B cell (primary cell): ENCODE measurements around the gene ADO. TPM values are rescaled to one million over a fixed set of nuclear protein-coding genes. Genes with fewer than 3 reads are reported as not detected.

Source experiments
- ATAC-seq: fragments of 200-7000 bp; cut with Tn5 transposase; one replicate; pipeline ENCODE4 v1.10.0; 2021; ENCODE audit warnings: low read depth, mild to moderate bottlenecking, moderate number of reproducible peaks, moderate library complexity
- CTCF ChIA-PET: fragments of 350-600 bp; sonication (Branson Sonifier 250); formaldehyde crosslinking; loops from one replicate; lab custom pipeline; 2021; ENCODE audit warnings: antibody characterized with exemption, inconsistent platforms; lab: Charles Lee
- POLR2A ChIA-PET: fragments of 350-600 bp; sonication (Branson Sonifier 250); formaldehyde crosslinking; loops from one replicate; lab custom pipeline; 2021; ENCODE audit warnings: antibody characterized with exemption; lab: Charles Lee
- DNase-seq: peaks from one replicate; pipeline ENCODE4 v3.0.0; 2013
- H2AFZ ChIP-seq: 2 replicates; pipeline ENCODE4 v1.6.1; 2012; ENCODE audit warnings: mild to moderate bottlenecking, low read depth, low read length; ENCODE audit not compliant: insufficient read depth, poor library complexity, severe bottlenecking
- H3K27ac ChIP-seq, 2 donors: 1 replicate in 1 of 2; 2 replicates in 1 of 2; pipeline ENCODE4 v1.5.1; 2012 to 2013; ENCODE audit warnings: low read length in 2 of 2, mild to moderate bottlenecking in 2 of 2, moderate library complexity in 1 of 2
- H3K27me3 ChIP-seq, 4 experiments: fragments of 200-600 bp in 1 of 4; sonication (generic) in 1 of 4; replicated peaks in 1 of 4; 1 replicate in 2 of 4; 2 replicates in 2 of 4; pipeline versions ENCODE4 v1.6.1 to v1.7.0; 2013 to 2016; ENCODE audit warnings: low read length in 3 of 4, mild to moderate bottlenecking in 2 of 4, mixed read lengths in 1 of 4, moderate library complexity in 1 of 4; ENCODE audit not compliant: insufficient read depth in 4 of 4, control insufficient read depth in 3 of 4; ENCODE audit errors: control extremely low read depth in 1 of 4
- H3K36me3 ChIP-seq, 2 experiments: replicated peaks in 1 of 2; 1 replicate in 1 of 2; 2 replicates in 1 of 2; pipeline versions ENCODE4 v1.6.1 to v1.7.1; 2013; ENCODE audit warnings: low read length in 1 of 2; ENCODE audit not compliant: insufficient read depth in 2 of 2, control insufficient read depth in 1 of 2; ENCODE audit errors: control extremely low read depth in 1 of 2, extremely low read depth in 1 of 2
- H3K4me1 ChIP-seq, 2 donors: fragments of 200-600 bp in 1 of 2; sonication (generic) in 1 of 2; 1 replicate in 1 of 2; 2 replicates in 1 of 2; pipeline versions ENCODE4 v1.5.1 to v1.6.1; 2013 to 2017; ENCODE audit warnings: low read length in 2 of 2; ENCODE audit not compliant: control insufficient read depth in 2 of 2, insufficient read depth in 2 of 2
- H3K4me2 ChIP-seq: replicated peaks from 2 replicates; pipeline ENCODE3; 2012; ENCODE audit warnings: mild to moderate bottlenecking, low read depth, low read length; ENCODE audit not compliant: poor library complexity, severe bottlenecking
- H3K4me3 ChIP-seq, 5 experiments: fragments of 200-600 bp in 1 of 5; sonication (generic) in 1 of 5; 1 replicate in 3 of 5; 2 replicates in 2 of 5; pipeline versions ENCODE4 v1.5.1 to v1.7.0; 2011 to 2016; ENCODE audit warnings: low read length in 4 of 5, mild to moderate bottlenecking in 4 of 5, low read depth in 2 of 5, control low read depth in 1 of 5, moderate library complexity in 1 of 5; ENCODE audit not compliant: insufficient read depth in 1 of 5; ENCODE audit errors: control extremely low read depth in 1 of 5, extremely low read depth in 1 of 5
- H3K79me2 ChIP-seq: fragments of 200-600 bp; sonication (generic); one replicate; pipeline ENCODE4 v1.6.0; 2016; ENCODE audit warnings: low read length; ENCODE audit not compliant: control insufficient read depth, insufficient read depth
- H3K9ac ChIP-seq: fragments of 200-600 bp; sonication (generic); 2 replicates; pipeline ENCODE4 v1.6.1; 2017; ENCODE audit warnings: mild to moderate bottlenecking, low read length, moderate library complexity
- H3K9me3 ChIP-seq, 3 donors: one replicate each; pipeline versions ENCODE4 v1.6.1 to v1.7.1; 2013; ENCODE audit warnings: low read length in 2 of 3; ENCODE audit not compliant: control insufficient read depth in 2 of 3, insufficient read depth in 1 of 3; ENCODE audit errors: control extremely low read depth in 1 of 3
- H4K20me1 ChIP-seq: 2 replicates; pipeline ENCODE4 v1.6.0; 2012; ENCODE audit warnings: mild to moderate bottlenecking, low read length; ENCODE audit not compliant: insufficient read depth, control insufficient read depth, poor library complexity, severe bottlenecking
- H3K27ac Mint-ChIP-seq: one replicate; pipeline ENCODE4 v1.8.0; 2021; ENCODE audit warnings: mixed read lengths
- H3K27me3 Mint-ChIP-seq: one replicate; pipeline ENCODE4 v1.8.0; 2021; ENCODE audit warnings: mixed read lengths
- H3K4me1 Mint-ChIP-seq: one replicate; pipeline ENCODE4 v1.8.0; 2021; ENCODE audit warnings: mixed read lengths
- H3K4me3 Mint-ChIP-seq: one replicate; pipeline ENCODE4 v1.8.0; 2021; ENCODE audit warnings: mixed read lengths
- H3K9me3 Mint-ChIP-seq: one replicate; pipeline ENCODE4 v1.8.0; 2022; ENCODE audit warnings: mixed read lengths; ENCODE audit not compliant: insufficient read depth
- EZH2 ChIP-seq: IDR thresholded peaks from 2 replicates; pipeline ENCODE4 v1.6.1; 2012; ENCODE audit warnings: borderline replicate concordance, low read depth, mild to moderate bottlenecking, moderate library complexity, low read length; ENCODE audit not compliant: insufficient read depth, poor library complexity, severe bottlenecking
- WGBS: methylation state at CpG from one replicate; pipeline ENCODE4 v1.1.5; 2013; ENCODE audit warnings: missing lambda C conversion rate; ENCODE audit not compliant: insufficient coverage; 5-methylcytosine and 5-hydroxymethylcytosine counted together
- intact Hi-C: fragments of 100-400 bp; cut with micrococcal nuclease; formaldehyde crosslinking; loops from one replicate; pipeline ENCODE4 v1.10.0; 2022
- polyA plus RNA-seq: library from polyadenylated mRNA; depleted of rRNA; stranded (reverse); fragments of >200 nt; gene quantifications from 2 replicates; pipeline ENCODE4 v1.2.3, GENCODE V29; 2012
- total RNA-seq, 2 donors: library from RNA; stranded (reverse); fragments of 120-200 nt in 1 of 2; gene quantifications; 1 replicate in 1 of 2; 2 replicates in 1 of 2; pipeline versions ENCODE4 v1.2.3 to v1.2.4, GENCODE V29; 2013 to 2022
- TF ChIP-seq, protein P1 (sequence below): fragments of 200-600 bp; IDR thresholded peaks from one replicate; pipeline ENCODE4 v1.8.0; 2022; ENCODE audit warnings: antibody characterized with exemption, mild to moderate bottlenecking

ADO gene
- total and polyA plus RNA-seq, 2 donors (not counting 1 experiment from before 2014, with no cell fraction given), result 9.4 to 18.4 TPM

DNA sequence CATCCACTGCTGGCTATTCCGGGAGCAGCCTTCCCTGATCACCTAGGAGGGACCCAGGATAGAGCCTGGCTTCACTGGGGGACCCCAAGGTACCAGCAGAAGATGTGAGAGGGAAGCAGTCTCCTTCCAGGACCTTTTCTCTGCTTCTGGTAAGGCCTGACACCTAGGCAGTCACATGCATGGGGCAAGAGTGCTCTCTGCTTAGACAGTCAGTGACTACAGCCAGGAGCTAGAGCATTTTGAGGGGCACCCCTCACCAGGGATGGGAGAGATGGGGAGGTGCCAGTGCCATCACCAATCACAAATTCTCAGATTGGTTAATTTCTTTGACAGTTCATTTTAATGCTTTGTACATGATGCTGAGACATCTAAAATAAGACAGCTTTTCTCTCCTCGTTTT lies 13.9 kb upstream of the ADO start:
- no peak overlapping the region for H3K27ac ChIP-seq
- H3K9ac ChIP-seq, result no peak overlapping the region
- no peaks in the 10 kb centered on the region for H3K27me3 ChIP-seq
- no peaks in the 10 kb centered on the region for H3K36me3 ChIP-seq
- H3K4me2 ChIP-seq, result no peak overlapping the region
- POLR2A ChIA-PET, result no interaction called here
- no peak overlapping the region for H3K4me3 ChIP-seq
- TF ChIP-seq, protein P1, sequence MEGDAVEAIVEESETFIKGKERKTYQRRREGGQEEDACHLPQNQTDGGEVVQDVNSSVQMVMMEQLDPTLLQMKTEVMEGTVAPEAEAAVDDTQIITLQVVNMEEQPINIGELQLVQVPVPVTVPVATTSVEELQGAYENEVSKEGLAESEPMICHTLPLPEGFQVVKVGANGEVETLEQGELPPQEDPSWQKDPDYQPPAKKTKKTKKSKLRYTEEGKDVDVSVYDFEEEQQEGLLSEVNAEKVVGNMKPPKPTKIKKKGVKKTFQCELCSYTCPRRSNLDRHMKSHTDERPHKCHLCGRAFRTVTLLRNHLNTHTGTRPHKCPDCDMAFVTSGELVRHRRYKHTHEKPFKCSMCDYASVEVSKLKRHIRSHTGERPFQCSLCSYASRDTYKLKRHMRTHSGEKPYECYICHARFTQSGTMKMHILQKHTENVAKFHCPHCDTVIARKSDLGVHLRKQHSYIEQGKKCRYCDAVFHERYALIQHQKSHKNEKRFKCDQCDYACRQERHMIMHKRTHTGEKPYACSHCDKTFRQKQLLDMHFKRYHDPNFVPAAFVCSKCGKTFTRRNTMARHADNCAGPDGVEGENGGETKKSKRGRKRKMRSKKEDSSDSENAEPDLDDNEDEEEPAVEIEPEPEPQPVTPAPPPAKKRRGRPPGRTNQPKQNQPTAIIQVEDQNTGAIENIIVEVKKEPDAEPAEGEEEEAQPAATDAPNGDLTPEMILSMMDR, result no peak
- TF ChIP-seq EZH2, result no peak
- intact Hi-C loops, result no loop called here
- 80% methylated on average over 1 of the region's 2 CpGs for WGBS
- Mint-ChIP-seq H3K27ac (no peak overlapping the region), H3K27me3 (peaks cover 2% of the 10 kb centered on the region), H3K4me1 (no peaks in the 10 kb centered on the region), H3K4me3 (no peak overlapping the region), H3K9me3 (peaks cover 2% of the 10 kb centered on the region)
- H3K4me1 ChIP-seq, result no peaks in the 10 kb centered on the region
- H3K9me3 ChIP-seq, result peaks cover 0 to 1% (median 0%) of the 10 kb centered on the region in 3 donors
- no peaks in the 10 kb centered on the region for H4K20me1 ChIP-seq
- ATAC-seq, result no peak
- H3K79me2 ChIP-seq, result no peaks in the 10 kb centered on the region
- CTCF ChIA-PET, result interaction anchor here (0.9 kb wide), 1 partner anchor 12 kb away, joined by 3 read pairs; no protein-coding TSS in a partner anchor
- H2AFZ ChIP-seq, result no peak overlapping the region
- DNase-seq, result no peak

GRCh38 chr10:62792261-62792660 lies 12.3 kb upstream of the ADO start:
- intact Hi-C loops, result no loop called here
- H3K9ac ChIP-seq, result no peak overlapping the region
- Mint-ChIP-seq H3K9me3 (no peaks in the 10 kb centered on the region), H3K27ac (no peak overlapping the region), H3K4me3 (no peak overlapping the region), H3K27me3 (peaks cover 16% of the 10 kb centered on the region), H3K4me1 (no peaks in the 10 kb centered on the region)
- CTCF ChIA-PET, result interaction anchor here (0.8 kb wide), 1 partner anchor 17 kb away, joined by 3 read pairs; no protein-coding TSS in a partner anchor
- no peak overlapping the region for H3K27ac ChIP-seq
- 100% methylated on average over 1 of the region's 5 CpGs for WGBS
- H3K36me3 ChIP-seq, result no peaks in the 10 kb centered on the region
- no peak overlapping the region for H3K4me2 ChIP-seq
- ATAC-seq, result no peak
- POLR2A ChIA-PET, result no interaction called here
- no peak for DNase-seq
- no peaks in the 10 kb centered on the region for H3K79me2 ChIP-seq
- H3K9me3 ChIP-seq, result no peaks in the 10 kb centered on the region
- no peak for TF ChIP-seq EZH2
- no peaks in the 10 kb centered on the region for H4K20me1 ChIP-seq
- peaks cover 0 to 4% (median 0%) of the 10 kb centered on the region in 4 experiments for H3K27me3 ChIP-seq
- no peak overlapping the region for H2AFZ ChIP-seq
- no peak overlapping the region for H3K4me3 ChIP-seq
- H3K4me1 ChIP-seq, result no peaks in the 10 kb centered on the region
